GM21619 (cell line): ENCODE data around the gene TEFM.
A peak's percentile ranks its signal among the peaks of the same experiment; 100 is the strongest.
"Not testable (repeated sequence)": the region's sequence is repeated elsewhere in the genome, so short reads cannot be mapped to it uniquely, and the experiment has no call there.

Experiments used
- ATAC-seq: cut with Tn5 transposase; IDR thresholded peaks from one replicate; pipeline ENCODE4 v1.9.1; 2021; ENCODE audit not compliant: unreplicated experiment

Gene TEFM

GRCh38 chr17:30906101-30906911 lies at the start of gene TEFM:
Gene TEFM, minus strand, starts transcription at chr17:30906238. Its CDS starts 40 bp downstream, at chr17:30906198.
- ATAC-seq = peak; percentile 87

- ATAC-seq = no peak
Measured at GRCh38 chr17:30954046-30954830, 48.2 kb upstream of the TEFM start.

- ATAC-seq = no peak
Measured at GRCh38 chr17:30952638-30953393, 46.8 kb upstream of the TEFM start.

DNA sequence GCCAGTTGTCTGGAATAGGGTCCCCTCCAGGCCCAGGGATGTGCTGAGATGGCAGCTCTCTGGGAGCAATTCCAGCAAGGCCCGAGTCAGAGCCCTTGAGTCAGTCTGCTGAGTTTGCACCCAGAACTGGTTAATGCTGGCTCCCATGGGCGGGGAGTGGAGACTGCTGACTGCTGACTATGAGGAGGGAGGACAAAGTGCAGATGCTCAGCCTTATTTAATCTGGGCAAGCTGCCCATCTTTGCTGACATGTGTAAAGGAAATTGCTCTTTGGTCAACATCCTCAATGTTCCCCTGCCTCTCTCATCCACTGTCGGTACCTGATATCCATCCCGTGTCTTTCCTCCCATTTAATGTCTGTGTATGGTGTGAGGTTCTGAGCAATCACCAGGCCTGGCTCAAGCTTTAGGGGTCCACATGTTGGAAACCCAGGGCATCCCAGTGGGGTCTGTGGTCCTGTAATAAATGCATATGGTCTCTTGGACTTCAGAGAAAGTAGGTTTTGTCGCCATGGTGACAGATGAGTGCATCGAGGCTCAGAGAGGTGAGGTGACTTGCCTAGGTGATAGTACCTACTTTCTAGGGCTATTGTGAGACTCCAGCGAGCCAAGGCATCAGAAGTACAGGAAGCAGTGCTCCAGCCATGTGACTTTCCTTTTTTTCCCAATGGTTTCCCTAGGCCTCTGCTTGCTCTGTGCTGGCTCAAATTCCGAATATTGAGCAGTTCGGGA lies 44.8 kb upstream of the TEFM start:
- no peak for ATAC-seq

- no peak for ATAC-seq
Measured at GRCh38 chr17:30950189-30950588, 44.2 kb upstream of the TEFM start.

DNA sequence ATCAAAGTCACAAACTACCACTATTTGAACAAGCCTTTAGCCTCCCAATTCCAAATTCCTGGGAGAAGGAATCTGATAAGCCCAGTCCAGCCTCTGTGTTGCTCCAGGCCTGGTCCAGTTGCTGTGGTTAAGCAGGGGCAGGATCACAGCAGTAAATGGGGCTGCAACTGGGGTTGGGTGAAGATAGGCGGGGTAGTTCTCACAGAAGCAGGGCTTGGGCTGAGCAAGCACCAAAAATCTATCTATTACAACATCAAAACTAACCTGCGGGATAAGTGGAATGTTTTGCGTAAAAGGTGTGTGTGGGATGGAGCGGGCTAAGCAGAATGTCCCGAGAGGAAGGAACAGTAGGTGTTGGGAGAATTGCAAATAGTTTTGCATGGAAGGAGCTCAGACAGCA lies 41.8 kb upstream of the TEFM start:
- no peak for ATAC-seq

- ATAC-seq = no peak
Measured at GRCh38 chr17:30942308-30943079, 36.5 kb upstream of the TEFM start.

GRCh38 chr17:30939051-30939689 lies 33.1 kb upstream of the TEFM start:
- no peak for ATAC-seq

GRCh38 chr17:30933966-30934365 lies 27.9 kb upstream of the TEFM start:
- no peak for ATAC-seq

DNA sequence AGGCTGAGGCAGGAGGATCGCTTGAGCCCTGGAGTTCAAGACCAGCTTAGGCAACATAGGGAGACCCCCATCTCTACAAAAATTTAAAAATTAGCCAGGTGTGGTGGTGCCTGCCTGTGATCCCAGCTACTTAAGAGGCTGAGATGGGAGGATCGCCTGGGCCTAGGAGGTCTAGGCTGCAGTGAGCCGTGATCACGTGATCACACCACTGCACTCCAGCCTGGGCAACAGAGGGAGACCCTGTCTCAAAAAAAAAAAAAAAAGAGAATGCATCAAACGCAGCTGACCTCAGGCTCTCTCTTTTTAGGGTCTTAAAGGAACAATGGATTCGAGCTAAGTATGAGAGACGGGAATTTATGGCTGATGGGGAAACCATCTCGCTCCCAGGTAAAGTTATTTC lies 25.5 kb upstream of the TEFM start:
- ATAC-seq = not testable (repeated sequence)

- no peak for ATAC-seq
Measured at GRCh38 chr17:30930495-30930894, 24.5 kb upstream of the TEFM start.

GRCh38 chr17:30929861-30930260 lies 23.8 kb upstream of the TEFM start:
- ATAC-seq = not testable (repeated sequence)

- ATAC-seq = no peak
Measured at GRCh38 chr17:30929081-30929633, 23.1 kb upstream of the TEFM start.

- ATAC-seq = no peak
Measured at GRCh38 chr17:30928584-30928983, 22.5 kb upstream of the TEFM start.

DNA sequence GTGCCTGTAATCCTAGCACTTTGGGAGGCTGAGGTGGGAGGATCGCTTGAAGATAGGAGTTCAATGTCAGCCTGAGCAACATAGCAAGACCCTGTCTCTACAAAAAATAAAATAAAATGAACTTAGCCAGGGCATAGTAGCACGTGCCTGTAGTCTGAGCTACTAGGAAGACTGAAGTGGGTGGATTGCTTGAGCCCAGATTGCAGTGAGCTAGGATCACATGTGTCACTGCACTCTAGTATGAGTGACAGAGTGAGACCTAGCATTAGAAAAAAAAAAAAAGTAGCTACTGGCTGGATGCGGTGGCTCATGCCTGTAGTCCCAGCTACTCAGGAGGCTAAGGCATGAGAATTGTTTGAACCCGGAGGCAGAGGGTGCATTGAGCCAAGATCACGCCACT lies 21.7 kb upstream of the TEFM start:
- ATAC-seq = no peak

- ATAC-seq = no peak
Measured at GRCh38 chr17:30926516-30926915, 20.5 kb upstream of the TEFM start.

- no peak for ATAC-seq
Measured at GRCh38 chr17:30924341-30924740, 18.3 kb upstream of the TEFM start.

DNA sequence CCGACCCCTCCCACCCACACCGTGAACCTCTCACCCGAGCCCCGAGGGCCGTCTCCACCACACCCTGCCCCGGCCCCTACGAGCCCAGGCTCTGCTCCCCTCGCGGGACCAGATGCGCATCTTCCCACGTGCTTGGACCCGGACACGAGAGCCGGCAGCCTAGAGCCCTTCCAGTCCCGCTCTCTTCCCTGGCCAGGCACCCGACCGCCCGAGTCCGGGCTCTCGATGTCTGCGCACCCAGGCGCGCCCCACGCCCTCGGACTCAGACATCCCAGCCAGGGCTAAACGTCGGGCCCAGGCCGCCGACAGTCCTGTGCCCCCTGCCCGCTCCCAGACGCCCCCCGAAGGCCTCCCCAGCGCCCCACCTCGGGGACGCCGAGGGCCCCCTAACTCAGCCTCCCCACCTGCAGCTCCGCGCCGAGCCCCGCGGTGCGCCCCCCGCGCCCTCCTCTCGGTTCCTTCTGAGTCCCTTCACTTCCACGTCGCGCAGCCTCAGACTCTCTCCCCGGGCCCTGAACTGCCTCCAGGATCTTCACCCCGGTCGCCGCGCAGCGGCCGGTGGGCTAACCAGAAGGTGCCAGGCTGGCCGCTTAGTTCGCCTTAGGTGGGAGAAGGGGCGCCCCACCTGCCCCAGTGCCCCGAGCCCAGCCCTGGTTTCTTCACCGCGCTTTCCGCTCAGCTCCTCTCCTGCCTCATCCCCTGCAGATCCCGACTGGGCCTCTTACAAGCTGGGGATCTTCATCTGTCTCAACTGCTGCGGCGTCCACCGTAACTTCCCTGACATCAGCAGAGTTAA lies 16.4 kb upstream of the TEFM start:
- no peak for ATAC-seq
